Measurements from ENCODE around the gene UVRAG.

UVRAG gene

DNA sequence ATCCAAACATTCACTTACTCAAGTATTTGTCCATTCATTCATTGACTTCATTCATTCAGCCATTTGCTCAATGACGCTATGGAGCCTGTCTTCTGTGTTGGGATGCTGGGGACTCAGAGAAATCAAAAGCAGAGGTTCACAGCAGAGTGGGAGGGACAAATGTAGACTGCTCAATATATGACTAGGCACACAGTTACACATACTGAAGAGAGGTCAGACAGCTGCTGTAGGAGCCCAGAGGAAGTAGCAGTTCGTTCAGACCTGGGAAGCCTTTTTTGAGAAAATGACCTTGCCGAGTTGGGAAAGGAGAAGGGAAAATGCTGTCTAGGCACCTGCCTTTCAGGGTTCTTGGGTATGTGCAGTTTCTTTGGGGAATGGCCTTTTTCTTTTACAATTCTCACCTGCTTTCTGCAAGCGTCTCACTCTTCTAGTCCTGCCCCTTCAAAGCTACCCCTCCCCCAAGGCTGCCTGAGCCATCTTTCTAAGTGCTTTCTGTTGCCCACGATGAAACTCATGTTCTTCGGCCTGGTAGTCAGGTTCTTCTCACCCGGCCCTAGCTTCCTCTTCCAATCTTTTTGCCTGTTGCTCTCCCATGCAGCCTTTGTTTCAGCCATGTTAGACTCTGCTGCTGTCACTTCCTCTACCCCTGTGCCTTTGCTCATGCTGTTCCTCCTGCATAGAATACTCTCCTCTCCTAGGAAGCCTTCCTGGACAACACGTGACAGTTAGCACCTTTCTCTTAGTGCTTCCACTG is 4.2 kb upstream of the UVRAG start:
- Histone ChIP-seq H3K36me3 (ENCODE audit: insufficient read depth, low read length) (no peaks in the 10 kb centered on the region), H3K4me1 (ENCODE audit: insufficient read depth, low read length) (peaks cover 4% of the 10 kb centered on the region; the same call in 1 of the 2 replicates)

DNA sequence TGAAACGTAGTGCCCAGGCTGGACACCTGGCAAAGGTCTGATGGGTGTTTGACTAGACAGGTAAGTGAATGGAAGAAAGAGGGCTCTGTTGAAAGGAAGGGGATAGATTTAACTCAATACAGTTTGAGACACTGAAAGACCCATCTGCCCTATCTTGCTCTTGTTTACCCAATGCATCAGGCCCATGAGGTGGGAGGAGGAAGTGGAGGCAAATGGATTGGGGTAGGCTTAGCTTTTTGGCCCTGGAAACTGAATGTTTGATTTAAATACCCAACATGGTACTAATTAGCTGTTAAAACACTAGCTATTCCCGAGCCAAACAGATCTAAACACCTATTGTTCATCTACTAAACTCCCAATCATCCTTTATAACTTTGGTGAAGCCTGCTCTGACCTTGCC is 3.5 kb upstream of the UVRAG start:
- H3K36me3 ChIP-seq (ENCODE audit: insufficient read depth, low read length) = no peaks in the 10 kb centered on the region
- no peaks in the 10 kb centered on the region for H3K9me3 ChIP-seq (ENCODE audit: control insufficient read depth, insufficient read depth, low read length)
- H3K4me1 ChIP-seq (ENCODE audit: insufficient read depth, low read length) = peaks cover 4% of the 10 kb centered on the region; the same call in 1 of the 2 replicates
- H3K9ac ChIP-seq (ENCODE audit: low read depth, low read length) = no peak overlapping the region

More for the DNA sequence above, 4.2 kb upstream of the UVRAG start:
- Histone ChIP-seq H3K9ac (ENCODE audit: low read depth, low read length) (no peak overlapping the region), H3K9me3 (ENCODE audit: control insufficient read depth, insufficient read depth, low read length) (no peaks in the 10 kb centered on the region)

DNA sequence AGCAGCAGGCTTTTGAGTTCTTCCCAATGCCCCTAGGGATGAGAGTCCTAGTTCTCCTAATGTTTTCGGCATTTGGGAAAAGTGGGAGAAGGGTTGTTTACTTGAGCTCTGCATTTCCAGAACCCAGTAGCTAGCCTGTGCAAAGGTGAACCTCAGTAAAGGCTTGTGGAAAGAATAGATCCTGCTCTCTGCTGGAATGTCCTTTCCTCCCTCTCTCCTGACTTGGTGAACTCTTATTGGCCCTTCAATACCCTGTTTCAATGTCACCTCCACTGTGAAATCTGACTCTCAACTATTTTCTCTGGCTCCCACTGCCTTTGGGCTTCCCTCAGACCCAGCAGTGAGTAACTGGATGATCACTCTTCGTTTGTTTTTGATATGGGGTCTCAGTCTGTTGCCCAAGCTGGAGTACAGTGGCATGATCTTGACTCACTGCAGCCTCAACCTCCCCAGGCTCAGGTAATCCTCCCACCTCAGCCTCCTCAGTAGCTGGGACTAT is 2.4 kb upstream of the UVRAG start:
- Histone ChIP-seq H3K9me3 (ENCODE audit: control insufficient read depth, insufficient read depth, low read length) (no peaks in the 10 kb centered on the region), H3K4me1 (ENCODE audit: insufficient read depth, low read length) (peaks cover 4% of the 10 kb centered on the region; the same call in 1 of the 2 replicates), H3K36me3 (ENCODE audit: insufficient read depth, low read length) (no peaks in the 10 kb centered on the region), H3K9ac (ENCODE audit: low read depth, low read length) (no peak overlapping the region)

DNA sequence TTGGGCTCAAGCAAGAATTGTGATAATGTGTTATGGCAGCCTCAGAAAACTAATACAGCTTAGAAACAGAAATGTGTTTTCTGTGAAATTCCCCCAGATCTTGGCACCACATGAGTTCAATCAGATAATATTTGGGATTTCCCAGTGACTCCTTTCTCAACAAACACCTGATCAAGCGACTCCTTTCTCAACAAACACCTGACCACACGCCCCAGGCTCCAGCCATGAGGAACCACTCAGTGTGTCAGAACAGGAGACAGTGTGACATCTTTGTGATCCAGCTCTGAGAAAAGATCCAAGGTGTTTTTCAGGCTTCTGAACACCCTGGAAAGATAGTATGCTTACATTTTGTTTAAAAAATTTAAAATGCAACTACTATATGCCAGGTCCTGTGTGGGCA is 1.9 kb upstream of the UVRAG start:
- no peak overlapping the region for H3K9ac ChIP-seq (ENCODE audit: low read depth, low read length)

GRCh38 chr11:75813622-75814039 is 1.4 kb upstream of the UVRAG start:
- H3K9me3 ChIP-seq (ENCODE audit: control insufficient read depth, insufficient read depth, low read length) = no peaks in the 10 kb centered on the region
- H3K36me3 ChIP-seq (ENCODE audit: insufficient read depth, low read length) = no peaks in the 10 kb centered on the region
- peaks cover 4% of the 10 kb centered on the region; the same call in 1 of the 2 replicates for H3K4me1 ChIP-seq (ENCODE audit: insufficient read depth, low read length)
- no peak overlapping the region; the same call in 1 of the 2 replicates for H3K9ac ChIP-seq (ENCODE audit: low read depth, low read length)

More for the DNA sequence above, 1.9 kb upstream of the UVRAG start:
- H3K9me3 ChIP-seq (ENCODE audit: control insufficient read depth, insufficient read depth, low read length) = no peaks in the 10 kb centered on the region
- peaks cover 4% of the 10 kb centered on the region; the same call in 1 of the 2 replicates for H3K4me1 ChIP-seq (ENCODE audit: insufficient read depth, low read length)
- no peaks in the 10 kb centered on the region for H3K36me3 ChIP-seq (ENCODE audit: insufficient read depth, low read length)

DNA sequence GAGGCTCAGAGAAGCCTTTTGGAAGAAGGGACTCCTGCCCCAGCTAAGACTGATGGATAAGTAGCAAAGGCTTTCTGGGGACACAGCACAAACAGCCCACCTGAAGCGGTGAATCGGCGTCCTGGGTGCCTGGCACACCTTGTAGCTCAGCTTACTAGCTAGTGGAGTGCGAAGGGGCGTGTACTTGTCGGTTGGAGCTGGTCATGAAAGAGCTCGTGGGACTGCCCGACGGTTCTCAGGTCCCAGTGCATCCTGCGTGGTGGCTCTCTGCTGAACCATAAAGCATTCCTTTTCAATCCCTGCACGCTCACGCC is 690 bp upstream of the UVRAG start:
- Histone ChIP-seq H3K36me3 (ENCODE audit: insufficient read depth, low read length) (no peaks in the 10 kb centered on the region), H3K9me3 (ENCODE audit: control insufficient read depth, insufficient read depth, low read length) (no peaks in the 10 kb centered on the region), H3K9ac (ENCODE audit: low read depth, low read length) (peak overlapping the region; percentile 68), H3K4me1 (ENCODE audit: insufficient read depth, low read length) (peaks cover 4% of the 10 kb centered on the region; the same call in 1 of the 2 replicates)

DNA sequence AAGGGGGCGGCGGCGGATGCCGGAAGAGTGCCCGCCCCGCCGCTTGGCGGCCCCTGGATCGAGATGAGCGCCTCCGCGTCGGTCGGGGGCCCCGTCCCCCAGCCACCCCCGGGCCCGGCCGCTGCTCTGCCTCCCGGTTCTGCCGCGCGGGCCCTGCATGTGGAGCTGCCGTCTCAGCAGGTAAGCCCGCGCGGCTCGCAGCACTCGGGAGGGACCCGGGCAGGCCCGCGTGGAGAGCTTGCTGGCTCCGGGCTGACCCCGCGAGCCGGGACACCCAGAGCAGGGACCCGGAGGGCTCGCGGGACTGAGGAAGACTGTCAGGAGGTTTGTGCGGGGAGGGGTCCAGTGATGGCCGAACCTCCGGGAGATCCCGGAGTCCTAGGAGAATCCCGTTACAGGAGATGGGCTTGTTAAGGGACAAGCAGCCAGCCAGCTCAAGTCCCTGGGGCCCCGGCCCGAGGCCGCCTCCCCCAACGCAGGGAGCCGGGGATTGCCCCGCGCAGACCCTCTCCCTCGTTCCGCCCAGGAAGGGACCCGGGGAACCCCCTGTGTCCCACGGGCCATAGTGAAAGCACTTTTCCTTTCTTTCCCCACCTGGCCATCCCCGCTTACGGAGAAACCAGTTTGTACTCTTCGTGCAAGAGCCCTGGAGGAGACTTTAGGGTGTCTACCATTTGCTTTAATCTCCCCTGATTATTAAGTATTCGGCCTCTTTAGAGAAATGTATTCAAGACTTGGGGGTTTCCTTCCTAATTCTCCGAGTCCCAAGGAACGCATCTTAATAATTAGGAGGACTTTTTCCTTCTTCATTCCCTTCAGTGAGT is 547 bp downstream of the UVRAG start:
- no peaks in the 10 kb centered on the region for H3K9me3 ChIP-seq (ENCODE audit: control insufficient read depth, insufficient read depth, low read length)
- H3K9ac ChIP-seq (ENCODE audit: low read depth, low read length) = peak overlapping the region; percentile 68
- H3K36me3 ChIP-seq (ENCODE audit: insufficient read depth, low read length) = no peaks in the 10 kb centered on the region
- H3K4me1 ChIP-seq (ENCODE audit: insufficient read depth, low read length) = peaks cover 4% of the 10 kb centered on the region; the same call in 1 of the 2 replicates

- Histone ChIP-seq H3K9me3 (ENCODE audit: control insufficient read depth, insufficient read depth, low read length) (no peaks in the 10 kb centered on the region), H3K9ac (ENCODE audit: low read depth, low read length) (peak overlapping the region; percentile 68; the same call in 1 of the 2 replicates), H3K36me3 (ENCODE audit: insufficient read depth, low read length) (no peaks in the 10 kb centered on the region), H3K4me1 (ENCODE audit: insufficient read depth, low read length) (peaks cover 4% of the 10 kb centered on the region; the same call in 1 of the 2 replicates)
These were observed 1.7 kb downstream of the UVRAG start for GRCh38 chr11:75816561-75817239.

DNA sequence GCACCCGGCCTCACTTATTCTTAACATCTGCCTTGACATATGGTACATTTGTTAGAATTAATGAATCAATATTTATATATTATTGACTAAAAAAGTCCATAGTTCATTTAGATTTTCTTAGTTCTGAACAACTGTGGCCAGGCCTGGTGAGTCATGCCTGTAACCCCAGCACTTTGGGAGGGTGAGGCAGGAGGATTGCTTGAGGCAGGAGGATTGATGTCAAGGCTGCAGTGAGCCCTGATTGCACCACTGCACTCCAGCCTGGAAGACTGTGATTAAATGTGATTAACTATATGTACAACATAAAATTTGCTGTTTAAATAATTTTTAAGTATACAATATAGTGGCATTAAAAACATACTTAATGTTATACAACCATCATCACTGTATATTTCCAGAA is 5.6 kb downstream of the UVRAG start:
- H3K9me3 ChIP-seq (ENCODE audit: control insufficient read depth, insufficient read depth, low read length) = no peaks in the 10 kb centered on the region
- H3K36me3 ChIP-seq (ENCODE audit: insufficient read depth, low read length) = no peaks in the 10 kb centered on the region
- no peaks in the 10 kb centered on the region for H3K4me1 ChIP-seq (ENCODE audit: insufficient read depth, low read length)
- no peak overlapping the region for H3K9ac ChIP-seq (ENCODE audit: low read depth, low read length)

GRCh38 chr11:75821202-75821601 is 6.2 kb downstream of the UVRAG start:
- Histone ChIP-seq H3K9ac (ENCODE audit: low read depth, low read length) (no peak overlapping the region), H3K9me3 (ENCODE audit: control insufficient read depth, insufficient read depth, low read length) (no peaks in the 10 kb centered on the region), H3K4me1 (ENCODE audit: insufficient read depth, low read length) (no peaks in the 10 kb centered on the region), H3K36me3 (ENCODE audit: insufficient read depth, low read length) (no peaks in the 10 kb centered on the region)

DNA sequence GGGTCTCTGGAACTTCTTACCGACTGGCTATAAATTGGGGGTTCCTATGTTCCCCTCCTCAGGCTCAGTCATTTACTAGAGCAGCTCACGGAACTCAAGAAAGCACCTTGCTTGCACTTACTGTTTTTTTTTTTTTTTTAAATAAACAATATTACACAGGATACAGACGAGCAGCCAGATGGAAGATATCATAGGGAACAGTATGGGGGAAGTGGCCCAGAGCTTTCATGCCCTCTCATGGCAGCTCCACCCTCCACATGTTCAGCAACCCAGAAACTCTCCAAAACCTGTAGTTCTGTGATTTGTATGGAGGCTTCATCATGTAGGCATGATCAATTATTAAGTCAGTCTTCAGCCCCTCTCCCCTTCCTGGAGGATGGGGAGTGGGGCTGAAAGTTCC is 7.5 kb downstream of the UVRAG start:
- H3K9me3 ChIP-seq (ENCODE audit: control insufficient read depth, insufficient read depth, low read length) = no peaks in the 10 kb centered on the region
- H3K9ac ChIP-seq (ENCODE audit: low read depth, low read length) = no peak overlapping the region
- no peaks in the 10 kb centered on the region for H3K36me3 ChIP-seq (ENCODE audit: insufficient read depth, low read length)
- H3K4me1 ChIP-seq (ENCODE audit: insufficient read depth, low read length) = no peaks in the 10 kb centered on the region

DNA sequence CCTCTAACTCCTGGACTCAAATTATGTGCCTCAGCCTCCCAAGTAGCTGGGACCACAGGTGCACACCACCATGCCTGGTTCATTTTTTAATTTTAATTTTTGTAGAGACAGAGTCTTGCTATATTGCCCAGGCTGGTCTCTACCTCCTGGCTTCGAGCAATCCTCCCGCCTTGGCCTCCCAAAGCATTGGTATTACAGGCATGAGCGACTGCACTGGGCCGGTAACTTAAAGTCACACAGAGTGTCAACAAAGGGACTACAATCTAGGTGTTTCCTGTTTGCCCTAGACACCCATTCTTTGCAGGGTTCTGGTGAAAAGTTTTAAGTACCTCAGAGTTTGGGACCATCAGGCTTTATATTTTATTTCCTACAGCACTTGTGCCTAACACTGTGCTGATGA is 8.4 kb downstream of the UVRAG start:
- H3K9me3 ChIP-seq (ENCODE audit: control insufficient read depth, insufficient read depth, low read length) = no peaks in the 10 kb centered on the region
- no peaks in the 10 kb centered on the region for H3K36me3 ChIP-seq (ENCODE audit: insufficient read depth, low read length)
- H3K9ac ChIP-seq (ENCODE audit: low read depth, low read length) = no peak overlapping the region
- H3K4me1 ChIP-seq (ENCODE audit: insufficient read depth, low read length) = no peaks in the 10 kb centered on the region

- H3K36me3 ChIP-seq (ENCODE audit: insufficient read depth, low read length) = no peaks in the 10 kb centered on the region
- no peak overlapping the region for H3K9ac ChIP-seq (ENCODE audit: low read depth, low read length)
- no peaks in the 10 kb centered on the region for H3K4me1 ChIP-seq (ENCODE audit: insufficient read depth, low read length)
- H3K9me3 ChIP-seq (ENCODE audit: control insufficient read depth, insufficient read depth, low read length) = no peaks in the 10 kb centered on the region
These were observed 8.9 kb downstream of the UVRAG start for GRCh38 chr11:75823946-75824345.

DNA sequence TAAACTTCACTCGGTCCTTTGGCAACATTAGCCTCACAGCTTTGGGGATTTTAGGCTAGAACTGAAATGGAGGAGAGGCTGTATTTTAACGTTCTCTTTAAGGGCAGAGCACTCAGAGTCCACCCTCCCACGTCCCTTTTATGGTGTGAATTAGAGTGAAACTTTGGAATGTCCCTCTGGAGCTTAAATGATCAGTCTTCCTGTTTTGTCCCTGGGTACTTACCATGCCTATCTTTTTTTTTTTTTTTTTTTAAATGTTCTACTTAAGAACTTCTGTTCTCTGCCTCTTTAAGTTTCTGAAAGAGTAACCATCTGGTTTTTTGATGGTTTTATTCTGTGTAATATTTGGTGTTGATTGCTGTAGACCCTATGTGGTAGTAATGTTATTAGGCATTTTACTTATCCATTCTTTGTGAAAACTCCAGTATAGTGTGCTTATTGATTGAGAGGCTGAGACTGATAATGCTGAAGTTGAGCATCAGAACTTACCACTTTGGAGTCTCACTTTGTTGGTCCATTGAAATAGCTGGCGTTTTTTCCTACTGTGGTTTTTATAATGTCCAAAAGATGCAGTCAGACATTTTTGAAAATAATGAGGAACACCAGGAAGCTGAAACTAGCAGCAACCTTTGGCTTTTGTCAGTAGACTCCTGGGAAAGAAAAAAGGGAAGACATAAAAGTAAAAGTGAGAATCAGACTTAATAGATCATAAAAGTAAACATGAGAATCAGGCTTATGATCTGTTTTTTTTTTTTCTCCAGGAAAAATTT is 11.6 kb downstream of the UVRAG start:
- Histone ChIP-seq H3K4me1 (ENCODE audit: insufficient read depth, low read length) (no peaks in the 10 kb centered on the region), H3K9ac (ENCODE audit: low read depth, low read length) (no peak overlapping the region), H3K9me3 (ENCODE audit: control insufficient read depth, insufficient read depth, low read length) (no peaks in the 10 kb centered on the region), H3K36me3 (ENCODE audit: insufficient read depth, low read length) (no peaks in the 10 kb centered on the region)

Data from ES-I3 (cell line).